ENCODE data around the gene SYPL2.

GRCh38 chr1:109423498-109423897, 42.8 kb upstream of the SYPL2 start:
- no peak for TF ChIP-seq POLR2A (IDR thresholded peaks at IDR 0.05; ENCODE audit: low read length)
- no peak for TF ChIP-seq GATA1 (IDR thresholded peaks at IDR 0.05; ENCODE audit: low read depth, low read length)
